Cardiac fibroblast (primary cell): ENCODE results near the gene FAM171A1.
"Not testable (repeated sequence)": the region's sequence is repeated elsewhere in the genome, so short reads cannot be mapped to it uniquely, and the experiment has no call there.

Source experiments
- DNase-seq, 2 donors: peaks; one replicate each; pipeline versions ENCODE4 v3.0.0 to v3.0.0-alpha.2; 2010; ENCODE audit warnings: low read depth in 2 of 2
- H3K4me3 ChIP-seq, 2 donors: replicated peaks in 1 of 2; 1 replicate in 1 of 2; 2 replicates in 1 of 2; pipeline ENCODE4 v1.5.1; 2011; ENCODE audit warnings: low read depth in 2 of 2, low read length in 2 of 2, mild to moderate bottlenecking in 2 of 2, moderate library complexity in 1 of 2
- TF ChIP-seq, protein P1 (sequence below): IDR thresholded peaks from one replicate; pipeline ENCODE4 v1.5.1; 2011; ENCODE audit warnings: low read depth, mild to moderate bottlenecking, low read length, inconsistent platforms

FAM171A1 gene

GRCh38 chr10:15344876-15345285 lies 26.2 kb downstream of the FAM171A1 start:
- DNase-seq = peak; percentile 74 to 93
- TF ChIP-seq, protein P1, sequence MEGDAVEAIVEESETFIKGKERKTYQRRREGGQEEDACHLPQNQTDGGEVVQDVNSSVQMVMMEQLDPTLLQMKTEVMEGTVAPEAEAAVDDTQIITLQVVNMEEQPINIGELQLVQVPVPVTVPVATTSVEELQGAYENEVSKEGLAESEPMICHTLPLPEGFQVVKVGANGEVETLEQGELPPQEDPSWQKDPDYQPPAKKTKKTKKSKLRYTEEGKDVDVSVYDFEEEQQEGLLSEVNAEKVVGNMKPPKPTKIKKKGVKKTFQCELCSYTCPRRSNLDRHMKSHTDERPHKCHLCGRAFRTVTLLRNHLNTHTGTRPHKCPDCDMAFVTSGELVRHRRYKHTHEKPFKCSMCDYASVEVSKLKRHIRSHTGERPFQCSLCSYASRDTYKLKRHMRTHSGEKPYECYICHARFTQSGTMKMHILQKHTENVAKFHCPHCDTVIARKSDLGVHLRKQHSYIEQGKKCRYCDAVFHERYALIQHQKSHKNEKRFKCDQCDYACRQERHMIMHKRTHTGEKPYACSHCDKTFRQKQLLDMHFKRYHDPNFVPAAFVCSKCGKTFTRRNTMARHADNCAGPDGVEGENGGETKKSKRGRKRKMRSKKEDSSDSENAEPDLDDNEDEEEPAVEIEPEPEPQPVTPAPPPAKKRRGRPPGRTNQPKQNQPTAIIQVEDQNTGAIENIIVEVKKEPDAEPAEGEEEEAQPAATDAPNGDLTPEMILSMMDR = no peak
- peak overlapping the region in 1 of 2 donors; percentile 3 for H3K4me3 ChIP-seq

GRCh38 chr10:15344256-15344875 lies 26.7 kb downstream of the FAM171A1 start:
- TF ChIP-seq, protein P1 = no peak
- peak overlapping the region in 1 of 2 donors; percentile 3 for H3K4me3 ChIP-seq
- DNase-seq = no peak

GRCh38 chr10:15342970-15343369 lies 28.1 kb downstream of the FAM171A1 start:
- H3K4me3 ChIP-seq = no peak overlapping the region
- no peak for DNase-seq
- TF ChIP-seq, protein P1 = no peak

GRCh38 chr10:15341502-15342128 lies 29.5 kb downstream of the FAM171A1 start:
- H3K4me3 ChIP-seq = no peak overlapping the region
- no peak for DNase-seq
- TF ChIP-seq, protein P1 = no peak

GRCh38 chr10:15339892-15340291 lies 31.2 kb downstream of the FAM171A1 start:
- no peak for DNase-seq
- TF ChIP-seq, protein P1 = no peak

DNA sequence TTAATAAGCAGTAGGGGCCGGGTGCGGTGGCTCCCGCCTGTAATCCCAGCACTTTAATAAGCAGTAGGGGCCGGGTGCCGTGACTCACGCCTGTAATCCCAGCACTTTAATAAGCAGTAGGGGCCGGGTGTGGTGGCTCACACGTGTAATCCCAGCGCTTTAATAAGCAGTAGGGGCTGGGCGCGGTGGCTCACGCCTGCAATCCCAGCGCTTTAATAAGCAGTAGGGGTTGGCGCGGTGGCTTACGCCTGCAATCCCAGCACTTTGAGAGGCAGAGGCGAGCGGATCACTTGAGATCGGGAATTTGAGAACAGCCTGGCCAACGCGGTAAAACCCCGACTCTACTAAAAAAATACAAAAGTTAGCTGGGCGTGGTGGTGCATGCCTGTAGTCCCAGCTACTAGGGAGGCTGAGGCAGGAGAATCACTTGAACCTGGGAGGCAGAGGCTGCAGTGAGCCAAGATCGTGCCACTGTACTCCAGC lies 33.6 kb downstream of the FAM171A1 start:
- not testable (repeated sequence) for DNase-seq, H3K4me3 ChIP-seq

More at GRCh38 chr10:15339892-15340291, 31.2 kb downstream of the FAM171A1 start:
- H3K4me3 ChIP-seq = no peak overlapping the region

GRCh38 chr10:15336211-15336610 lies 34.9 kb downstream of the FAM171A1 start:
- H3K4me3 ChIP-seq = no peak overlapping the region
- TF ChIP-seq, protein P1 = no peak
- DNase-seq = no peak
